SU-DHL-6 (cell line): Measurements from ENCODE around the gene PUM1.

Experiments
- CTCF ChIP-seq: fragments of 200-600 bp; sonication (generic); IDR thresholded peaks from one replicate; pipeline ENCODE4 v1.5.1; 2017; ENCODE audit warnings: antibody characterized with exemption, mild to moderate bottlenecking, low read length, moderate library complexity; ENCODE audit not compliant: insufficient read depth, poor library complexity, severe bottlenecking
- EZH2phosphoT487 ChIP-seq: fragments of 200-600 bp; sonication (generic), shearing (Covaris generic); conservative IDR thresholded peaks from 2 replicates; pipeline ENCODE4 v1.6.1; 2018; ENCODE audit warnings: mild to moderate bottlenecking, antibody characterized with exemption, low read length, moderate library complexity, mixed read lengths

- no peak for TF ChIP-seq CTCF
- no peak for TF ChIP-seq EZH2phosphoT487
Measured at GRCh38 chr1:30965924-30966599, 99.5 kb downstream of the PUM1 start.
